ENCODE results near the gene PRSS57.

- no peak for TF ChIP-seq TCF4 (CRISPR knock-in tag; IDR thresholded peaks at IDR 0.05; ENCODE audit: borderline replicate concordance)
- TF ChIP-seq ARNTL (CRISPR knock-in tag; IDR thresholded peaks at IDR 0.05; ENCODE audit: borderline replicate concordance, low read depth): no peak
- TF ChIP-seq CSRNP3 (CRISPR knock-in tag; IDR thresholded peaks at IDR 0.05): no peak
- TF ChIP-seq GLIS3 (CRISPR knock-in tag; IDR thresholded peaks at IDR 0.05): no peak
- TF ChIP-seq TOX (CRISPR knock-in tag; IDR thresholded peaks at IDR 0.05; ENCODE audit: borderline replicate concordance): no peak
- no peak for TF ChIP-seq ZFP30 (CRISPR knock-in tag; IDR thresholded peaks at IDR 0.05)
- TF ChIP-seq RARB (CRISPR knock-in tag; IDR thresholded peaks at IDR 0.05): no peak
- TF ChIP-seq PATZ1 (CRISPR knock-in tag; IDR thresholded peaks at IDR 0.05; ENCODE audit: borderline replicate concordance): no peak
- TF ChIP-seq ZFP3 (CRISPR knock-in tag; IDR thresholded peaks at IDR 0.05): no peak
- no peak for TF ChIP-seq ZNF565 (CRISPR knock-in tag; conservative IDR thresholded peaks at IDR 0.05; ENCODE audit: low read depth)
- no peak for TF ChIP-seq ISL1 (CRISPR knock-in tag; IDR thresholded peaks at IDR 0.05)
- no peak for TF ChIP-seq ZNF8 (CRISPR knock-in tag; IDR thresholded peaks at IDR 0.05)
- no peak for TF ChIP-seq OSR1 (CRISPR knock-in tag; IDR thresholded peaks at IDR 0.05)
- TF ChIP-seq ZC3H10 (CRISPR knock-in tag; IDR thresholded peaks at IDR 0.05): no peak
Measured at GRCh38 chr19:729965-730668, 34.9 kb upstream of the PRSS57 start.
